HEK293T (cell line): ENCODE data around the gene TECRL.

Source experiments
- CTCF ChIA-PET: fragments of 350-600 bp; formaldehyde crosslinking; extraction: SDS; loops from one replicate; lab custom pipeline; 2021; ENCODE audit warnings: antibody characterized with exemption, inconsistent platforms; lab: Yijun Ruan, JAX
- POLR2A ChIA-PET: fragments of 350-600 bp; formaldehyde crosslinking; extraction: SDS; loops from one replicate; lab custom pipeline; 2020; ENCODE audit warnings: antibody characterized with exemption, inconsistent platforms; lab: Yijun Ruan, JAX
- DNase-seq: peaks from one replicate; pipeline ENCODE4 v3.0.0; 2012; ENCODE audit warnings: mixed read lengths; ENCODE audit errors: extremely low spot score
- ARNT ChIP-seq: fragments of 450-650 bp; IDR thresholded peaks from 2 replicates; pipeline ENCODE4 v1.6.1; 2017; ENCODE audit warnings: mild to moderate bottlenecking
- BHLHE40 ChIP-seq: fragments of 450-650 bp; IDR thresholded peaks from 2 replicates; pipeline ENCODE4 v1.6.1; 2016; ENCODE audit warnings: mild to moderate bottlenecking, moderate library complexity, borderline replicate concordance
- CTBP1 ChIP-seq: fragments of 450-650 bp; IDR thresholded peaks from 2 replicates; pipeline ENCODE4 v1.6.1; 2016; ENCODE audit warnings: borderline replicate concordance
- ELF4 ChIP-seq: fragments of 450-650 bp; IDR thresholded peaks from 2 replicates; pipeline ENCODE4 v1.6.1; 2017; ENCODE audit warnings: antibody characterized with exemption
- FOXA1 ChIP-seq: fragments of 450-650 bp; IDR thresholded peaks from 2 replicates; pipeline ENCODE4 v1.6.1; 2016; ENCODE audit warnings: mild to moderate bottlenecking
- FOXK2 ChIP-seq: fragments of 450-650 bp; IDR thresholded peaks from 2 replicates; pipeline ENCODE4 v1.6.1; 2016; ENCODE audit warnings: mild to moderate bottlenecking
- FOXM1 ChIP-seq: fragments of 450-650 bp; IDR thresholded peaks from 2 replicates; pipeline ENCODE4 v1.6.1; 2017; ENCODE audit warnings: mild to moderate bottlenecking, borderline replicate concordance
- HDGF ChIP-seq: fragments of 450-650 bp; IDR thresholded peaks from 2 replicates; pipeline ENCODE4 v1.6.1; 2017; ENCODE audit warnings: antibody characterized with exemption, borderline replicate concordance
- L3MBTL2 ChIP-seq: fragments of 450-650 bp; conservative IDR thresholded peaks from 2 replicates; pipeline ENCODE4 v1.6.1; 2016; ENCODE audit warnings: mild to moderate bottlenecking
- LEF1 ChIP-seq: fragments of 450-650 bp; IDR thresholded peaks from 2 replicates; pipeline ENCODE4 v1.6.1; 2017; ENCODE audit warnings: mild to moderate bottlenecking, borderline replicate concordance
- NFRKB ChIP-seq: fragments of 450-650 bp; IDR thresholded peaks from 2 replicates; pipeline ENCODE4 v1.6.1; 2016; ENCODE audit warnings: mild to moderate bottlenecking, moderate library complexity
- PKNOX1 ChIP-seq: fragments of 450-650 bp; IDR thresholded peaks from 2 replicates; pipeline ENCODE4 v1.6.1; 2016
- SP1 ChIP-seq: fragments of 450-650 bp; IDR thresholded peaks from 2 replicates; pipeline ENCODE4 v1.6.1; 2017
- SUZ12 ChIP-seq: fragments of 450-650 bp; IDR thresholded peaks from 2 replicates; pipeline ENCODE4 v1.6.1; 2016; ENCODE audit warnings: mild to moderate bottlenecking
- TARDBP ChIP-seq: fragments of 450-650 bp; IDR thresholded peaks from 2 replicates; pipeline ENCODE4 v1.6.1; 2016
- ZNF384 ChIP-seq: fragments of 450-650 bp; IDR thresholded peaks from 2 replicates; pipeline ENCODE4 v1.6.1; 2016

The TECRL gene

GRCh38 chr4:64384237-64385203 is 24.7 kb downstream of the TECRL start:
- TF ChIP-seq ELF4 (no peak), FOXA1 (no peak), LEF1 (no peak), NFRKB (no peak), SP1 (no peak), ARNT (no peak), SUZ12 (no peak), HDGF (no peak), BHLHE40 (no peak), CTBP1 (no peak), FOXK2 (no peak), L3MBTL2 (no peak), TARDBP (no peak), PKNOX1 (no peak)
- POLR2A ChIA-PET: no interaction called here
- CTCF ChIA-PET: no interaction called here
- no peak for DNase-seq

- TF ChIP-seq PKNOX1 (peak; percentile 62), TARDBP (no peak)
- ChIA-PET CTCF (no interaction called here), POLR2A (no interaction called here)
- DNase-seq: no peak
Observed at GRCh38 chr4:64368741-64369140, 40.5 kb downstream of the TECRL start.

- POLR2A ChIA-PET: no interaction called here
- TF ChIP-seq SP1 (no peak), ARNT (no peak), L3MBTL2 (no peak), CTBP1 (no peak), NFRKB (no peak), BHLHE40 (no peak), FOXM1 (no peak), LEF1 (no peak), HDGF (no peak), FOXK2 (no peak), SUZ12 (no peak), FOXA1 (no peak), PKNOX1 (no peak), ZNF384 (no peak), TARDBP (no peak), ELF4 (no peak)
- CTCF ChIA-PET: no interaction called here
- no peak for DNase-seq
Observed at GRCh38 chr4:64361399-64361740, 47.9 kb downstream of the TECRL start.

- POLR2A ChIA-PET: no interaction called here
Observed at GRCh38 chr4:64360664-64361398, 48.4 kb downstream of the TECRL start.

GRCh38 chr4:64359489-64359888 is 49.8 kb downstream of the TECRL start:
- DNase-seq: no peak
- TF ChIP-seq NFRKB: no peak
- TF ChIP-seq FOXM1: no peak
- TF ChIP-seq PKNOX1: peak; percentile 94
- TF ChIP-seq FOXA1: peak; percentile 65; the same call in 1 of the 2 replicates
- peak; percentile 52; the same call in 1 of the 2 replicates for TF ChIP-seq CTBP1
- POLR2A ChIA-PET: no interaction called here
- CTCF ChIA-PET: no interaction called here

More at GRCh38 chr4:64360664-64361398, 48.4 kb downstream of the TECRL start:
- DNase-seq: no peak
- CTCF ChIA-PET: no interaction called here
- TF ChIP-seq SP1: no peak
- no peak for TF ChIP-seq ZNF384
- TF ChIP-seq NFRKB: no peak
- TF ChIP-seq CTBP1: no peak
- no peak for TF ChIP-seq FOXM1
- no peak for TF ChIP-seq ELF4
- no peak for TF ChIP-seq FOXK2
- TF ChIP-seq PKNOX1: no peak
